ENCODE results near the gene OXSR1.
A peak's percentile ranks its signal among the peaks of the same experiment; 100 is the strongest.
"Not testable (repeated sequence)": the region's sequence is repeated elsewhere in the genome, so short reads cannot be mapped to it uniquely, and the experiment has no call there.

The OXSR1 gene

GRCh38 chr3:38124324-38125122 lies 40.8 kb upstream of the OXSR1 start:
- no peak for ATAC-seq
- Mint-ChIP-seq H3K27me3 (no peaks in the 10 kb centered on the region), H3K4me3 (no peak overlapping the region), H3K4me1 (peaks cover 17% of the 10 kb centered on the region), H3K27ac (no peak overlapping the region), H3K9me3 (no peaks in the 10 kb centered on the region)
- DNase-seq, result no peak

GRCh38 chr3:38125305-38126120 lies 39.8 kb upstream of the OXSR1 start:
- H3K9me3 Mint-ChIP-seq, result no peaks in the 10 kb centered on the region
- H3K27ac Mint-ChIP-seq, result peak overlapping the region in 1 of 2 donors; percentile 76
- H3K4me1 Mint-ChIP-seq, result peaks cover 23% of the 10 kb centered on the region
- no peak for DNase-seq
- H3K4me3 Mint-ChIP-seq, result no peak overlapping the region
- H3K27me3 Mint-ChIP-seq, result no peaks in the 10 kb centered on the region
- no peak for ATAC-seq

- Mint-ChIP-seq H3K4me1 (peaks cover 28% of the 10 kb centered on the region), H3K27ac (no peak overlapping the region), H3K4me3 (no peak overlapping the region), H3K9me3 (no peaks in the 10 kb centered on the region), H3K27me3 (no peaks in the 10 kb centered on the region)
- ATAC-seq, result no peak
- DNase-seq, result no peak
Observed at GRCh38 chr3:38126121-38126892, 39.0 kb upstream of the OXSR1 start.

- Mint-ChIP-seq H3K4me3 (no peak overlapping the region), H3K27me3 (no peaks in the 10 kb centered on the region), H3K27ac (peak overlapping the region in 1 of 2 donors; percentile 82), H3K4me1 (peaks cover 40% of the 10 kb centered on the region), H3K9me3 (no peaks in the 10 kb centered on the region)
- ATAC-seq, result no peak
- DNase-seq, result no peak
Observed at GRCh38 chr3:38127611-38128302, 37.6 kb upstream of the OXSR1 start.

- no peak overlapping the region for H3K27ac Mint-ChIP-seq
- no peak for ATAC-seq
- no peak for DNase-seq
- peaks cover 40% of the 10 kb centered on the region for H3K4me1 Mint-ChIP-seq
- H3K4me3 Mint-ChIP-seq, result no peak overlapping the region
- H3K9me3 Mint-ChIP-seq, result no peaks in the 10 kb centered on the region
- no peaks in the 10 kb centered on the region for H3K27me3 Mint-ChIP-seq
Observed at GRCh38 chr3:38128303-38128655, 37.1 kb upstream of the OXSR1 start.

- Mint-ChIP-seq H3K9me3 (no peaks in the 10 kb centered on the region), H3K4me1 (peaks cover 47% of the 10 kb centered on the region), H3K4me3 (no peak overlapping the region), H3K27me3 (no peaks in the 10 kb centered on the region), H3K27ac (peak overlapping the region; percentile 7 to 55)
- ATAC-seq, result no peak
- DNase-seq, result no peak
Observed at GRCh38 chr3:38129058-38129457, 36.3 kb upstream of the OXSR1 start.

GRCh38 chr3:38130631-38131065 lies 34.7 kb upstream of the OXSR1 start:
- H3K4me1 Mint-ChIP-seq, result peaks cover 61% of the 10 kb centered on the region
- ATAC-seq (no peak), DNase-seq (no peak)
- no peaks in the 10 kb centered on the region for H3K27me3 Mint-ChIP-seq
- no peak overlapping the region for H3K4me3 Mint-ChIP-seq
- H3K9me3 Mint-ChIP-seq, result no peaks in the 10 kb centered on the region
- peak overlapping the region in 1 of 2 donors; percentile 59 for H3K27ac Mint-ChIP-seq

GRCh38 chr3:38131621-38132369 lies 33.5 kb upstream of the OXSR1 start:
- DNase-seq (no peak), ATAC-seq (no peak)
- no peak overlapping the region for H3K4me3 Mint-ChIP-seq
- peaks cover 69% of the 10 kb centered on the region for H3K4me1 Mint-ChIP-seq
- H3K27ac Mint-ChIP-seq, result peak overlapping the region in 1 of 2 donors; percentile 55
- H3K9me3 Mint-ChIP-seq, result no peaks in the 10 kb centered on the region
- no peaks in the 10 kb centered on the region for H3K27me3 Mint-ChIP-seq

GRCh38 chr3:38133209-38133556 lies 32.2 kb upstream of the OXSR1 start:
- H3K4me1 Mint-ChIP-seq, result peaks cover 79% of the 10 kb centered on the region
- peak overlapping the region in 1 of 2 donors; percentile 92 for H3K27ac Mint-ChIP-seq
- DNase-seq (no peak), ATAC-seq (no peak)
- H3K27me3 Mint-ChIP-seq, result no peaks in the 10 kb centered on the region
- no peak overlapping the region for H3K4me3 Mint-ChIP-seq
- H3K9me3 Mint-ChIP-seq, result no peaks in the 10 kb centered on the region

- H3K4me3 Mint-ChIP-seq, result peak overlapping the region in 1 of 2 donors; percentile 13
- H3K4me1 Mint-ChIP-seq, result peaks cover 83% of the 10 kb centered on the region
- no peaks in the 10 kb centered on the region for H3K27me3 Mint-ChIP-seq
- peak overlapping the region in 1 of 2 donors; percentile 60 for H3K27ac Mint-ChIP-seq
- no peak for DNase-seq
- no peaks in the 10 kb centered on the region for H3K9me3 Mint-ChIP-seq
- ATAC-seq, result no peak
Observed at GRCh38 chr3:38133557-38134405, 31.6 kb upstream of the OXSR1 start.

GRCh38 chr3:38134517-38135143 lies 30.7 kb upstream of the OXSR1 start:
- Mint-ChIP-seq H3K4me3 (peak overlapping the region; percentile 90), H3K4me1 (peaks cover 79% of the 10 kb centered on the region), H3K27ac (peak overlapping the region in 1 of 2 donors; percentile 60)
- ATAC-seq, DNase-seq, H3K27me3 Mint-ChIP-seq, H3K9me3 Mint-ChIP-seq: not testable (repeated sequence)

GRCh38 chr3:38135621-38136277 lies 29.6 kb upstream of the OXSR1 start:
- H3K9me3 Mint-ChIP-seq, H3K27me3 Mint-ChIP-seq, ATAC-seq: not testable (repeated sequence)
- H3K27ac Mint-ChIP-seq, result peak overlapping the region; percentile 90 to 91
- H3K4me3 Mint-ChIP-seq, result peak overlapping the region; percentile 90
- H3K4me1 Mint-ChIP-seq, result peaks cover 83% of the 10 kb centered on the region
- peak; percentile 19 to 43 for DNase-seq

GRCh38 chr3:38136393-38136776 lies 29.0 kb upstream of the OXSR1 start:
- DNase-seq (peak; percentile 19 to 41), ATAC-seq (peak; percentile 10)
- H3K9me3 Mint-ChIP-seq, result no peaks in the 10 kb centered on the region
- H3K27me3 Mint-ChIP-seq, result no peaks in the 10 kb centered on the region
- H3K4me3 Mint-ChIP-seq, result peak overlapping the region; percentile 90
- H3K27ac Mint-ChIP-seq, result peak overlapping the region; percentile 90 to 91
- H3K4me1 Mint-ChIP-seq, result peaks cover 86% of the 10 kb centered on the region

All from stimulated activated naive CD8-positive, alpha-beta T cell treated with anti-CD3 and anti-CD28 coated beads, Interleukin-15, amount 100 ng/mL, for 72 hours (primary cell).